ENCODE results near the gene MAP1LC3C.

GRCh38 chr1:241964550-241965282, 34.2 kb downstream of the MAP1LC3C start:
- TF ChIP-seq EZH2phosphoT487 (IDR thresholded peaks at IDR 0.05) (no peak), CTCF (IDR thresholded peaks at IDR 0.05) (no peak)
